RWPE2 (cell line): ENCODE data around the gene WDR38.
A peak's percentile ranks its signal among the peaks of the same experiment; 100 is the strongest.

Experiments
- ATAC-seq: fragments of 200-7000 bp; cut with Tn5 transposase; 3 replicates; pipeline ENCODE4 v1.9.1; 2021; ENCODE audit warnings: low read depth
- DNase-seq: peaks from one replicate; pipeline ENCODE4 v3.0.0-alpha.2; 2020; ENCODE audit warnings: low spot score
- H3K27ac ChIP-seq: fragments of 450-650 bp; 2 replicates; pipeline ENCODE4 v1.5.1; 2017; ENCODE audit warnings: mild to moderate bottlenecking; ENCODE audit not compliant: poor library complexity, severe bottlenecking
- H3K27me3 ChIP-seq: fragments of 250-450 bp; sonication (Bioruptor Pico); 2 replicates; pipeline ENCODE4 v1.5.1; 2021; ENCODE audit warnings: mild to moderate bottlenecking, moderate library complexity; ENCODE audit not compliant: insufficient read depth, poor library complexity, severe bottlenecking
- H3K36me3 ChIP-seq: fragments of 250-450 bp; sonication (Bioruptor Pico); 2 replicates; pipeline ENCODE4 v1.5.1; 2020; ENCODE audit warnings: low read depth, mild to moderate bottlenecking, moderate library complexity
- H3K4me1 ChIP-seq: fragments of 250-450 bp; sonication (Bioruptor Pico); 2 replicates; pipeline ENCODE4 v1.5.1; 2021; ENCODE audit warnings: mild to moderate bottlenecking, moderate library complexity; ENCODE audit not compliant: insufficient read depth, poor library complexity, severe bottlenecking
- H3K4me3 ChIP-seq: fragments of 250-450 bp; sonication (Bioruptor Pico); 2 replicates; pipeline ENCODE4 v1.5.1; 2021; ENCODE audit warnings: mild to moderate bottlenecking, moderate library complexity; ENCODE audit not compliant: severe bottlenecking
- H3K9me3 ChIP-seq: fragments of 250-450 bp; sonication (Bioruptor Pico); 2 replicates; pipeline ENCODE4 v1.5.1; 2021; ENCODE audit warnings: mild to moderate bottlenecking, moderate library complexity; ENCODE audit not compliant: severe bottlenecking
- TF ChIP-seq, protein P1 (sequence below): fragments of 450-650 bp; IDR thresholded peaks from one replicate; pipeline ENCODE4 v1.5.1; 2017; ENCODE audit warnings: mild to moderate bottlenecking, moderate library complexity; ENCODE audit not compliant: poor library complexity, severe bottlenecking

Gene WDR38

DNA sequence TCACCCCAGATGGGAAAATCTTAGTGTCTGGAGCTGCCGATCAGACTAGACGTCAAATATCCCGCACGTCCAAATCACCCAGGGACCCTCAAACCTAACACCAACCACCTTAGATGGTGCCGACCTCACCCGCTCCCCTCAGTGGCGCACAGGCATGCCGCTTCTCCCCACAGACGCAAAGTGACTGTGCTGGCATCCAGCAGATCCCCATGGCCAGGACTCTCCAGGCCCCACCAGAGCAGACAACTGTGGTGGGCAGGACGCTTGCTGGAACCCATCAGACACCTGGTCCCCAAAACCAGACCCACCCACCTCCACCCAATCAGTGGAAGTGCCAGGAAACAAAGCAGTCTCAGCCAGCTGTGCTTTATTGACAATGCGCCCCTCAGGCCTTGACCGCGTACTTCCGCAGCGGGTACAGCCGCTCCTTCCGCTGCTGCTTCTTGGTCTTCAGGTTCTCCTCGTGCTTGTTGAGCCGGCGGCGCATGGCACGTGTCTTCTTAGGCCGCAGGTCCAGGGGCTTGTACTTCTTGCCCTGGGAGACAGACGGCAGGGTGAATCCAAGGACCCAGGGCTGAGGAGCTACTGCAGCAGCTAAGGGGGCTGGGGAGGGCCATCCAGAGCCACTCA is 4.4 kb downstream of the WDR38 start:
- no peaks in the 10 kb centered on the region for H3K4me1 ChIP-seq
- no peak overlapping the region for H3K27ac ChIP-seq
- no peak for DNase-seq
- ATAC-seq, result no peak
- peaks cover 47% of the 10 kb centered on the region for H3K36me3 ChIP-seq
- H3K27me3 ChIP-seq, result no peaks in the 10 kb centered on the region
- TF ChIP-seq, protein P1, sequence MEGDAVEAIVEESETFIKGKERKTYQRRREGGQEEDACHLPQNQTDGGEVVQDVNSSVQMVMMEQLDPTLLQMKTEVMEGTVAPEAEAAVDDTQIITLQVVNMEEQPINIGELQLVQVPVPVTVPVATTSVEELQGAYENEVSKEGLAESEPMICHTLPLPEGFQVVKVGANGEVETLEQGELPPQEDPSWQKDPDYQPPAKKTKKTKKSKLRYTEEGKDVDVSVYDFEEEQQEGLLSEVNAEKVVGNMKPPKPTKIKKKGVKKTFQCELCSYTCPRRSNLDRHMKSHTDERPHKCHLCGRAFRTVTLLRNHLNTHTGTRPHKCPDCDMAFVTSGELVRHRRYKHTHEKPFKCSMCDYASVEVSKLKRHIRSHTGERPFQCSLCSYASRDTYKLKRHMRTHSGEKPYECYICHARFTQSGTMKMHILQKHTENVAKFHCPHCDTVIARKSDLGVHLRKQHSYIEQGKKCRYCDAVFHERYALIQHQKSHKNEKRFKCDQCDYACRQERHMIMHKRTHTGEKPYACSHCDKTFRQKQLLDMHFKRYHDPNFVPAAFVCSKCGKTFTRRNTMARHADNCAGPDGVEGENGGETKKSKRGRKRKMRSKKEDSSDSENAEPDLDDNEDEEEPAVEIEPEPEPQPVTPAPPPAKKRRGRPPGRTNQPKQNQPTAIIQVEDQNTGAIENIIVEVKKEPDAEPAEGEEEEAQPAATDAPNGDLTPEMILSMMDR, result no peak
- no peaks in the 10 kb centered on the region for H3K9me3 ChIP-seq
- no peak overlapping the region for H3K4me3 ChIP-seq

DNA sequence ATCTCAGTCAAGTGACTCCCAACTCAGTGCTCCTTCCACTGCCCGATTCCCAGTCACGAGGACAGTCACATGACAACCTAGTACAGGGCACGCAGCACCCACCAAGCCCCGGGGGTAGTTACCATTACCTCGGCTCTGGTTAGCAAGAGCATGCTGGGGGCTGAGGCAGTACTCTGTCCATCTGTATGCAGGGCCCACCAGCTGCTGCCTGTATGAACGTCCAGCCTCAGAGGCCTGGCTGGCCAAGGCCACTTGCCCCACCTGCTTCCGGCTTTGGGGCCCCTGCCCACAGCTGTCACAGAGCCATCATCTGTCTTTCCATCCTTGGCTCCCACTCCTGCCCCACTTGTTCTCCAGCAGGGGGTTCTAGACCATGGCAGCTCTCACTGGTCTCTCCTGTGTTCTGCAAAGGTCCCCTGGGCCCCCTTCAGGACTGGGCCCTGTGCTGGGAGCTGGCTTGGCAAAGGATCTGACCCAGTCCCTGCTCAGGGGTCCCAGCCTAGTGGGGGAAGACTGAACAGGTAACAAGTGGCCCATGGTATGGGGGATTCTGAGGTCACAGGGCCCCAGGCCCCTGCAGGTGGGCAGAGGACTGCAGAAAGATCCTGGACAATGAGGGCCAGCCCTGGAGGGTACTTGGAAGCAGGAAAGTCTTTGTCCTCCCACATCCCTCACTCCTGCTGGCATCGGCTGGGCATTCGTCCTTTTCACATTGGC is 5.2 kb downstream of the WDR38 start:
- H3K4me1 ChIP-seq, result peaks cover 6% of the 10 kb centered on the region
- TF ChIP-seq, protein P1, result no peak
- H3K36me3 ChIP-seq, result peaks cover 47% of the 10 kb centered on the region
- no peaks in the 10 kb centered on the region for H3K27me3 ChIP-seq
- no peak overlapping the region for H3K4me3 ChIP-seq
- ATAC-seq (no peak), DNase-seq (no peak)
- no peak overlapping the region for H3K27ac ChIP-seq
- H3K9me3 ChIP-seq, result no peaks in the 10 kb centered on the region

DNA sequence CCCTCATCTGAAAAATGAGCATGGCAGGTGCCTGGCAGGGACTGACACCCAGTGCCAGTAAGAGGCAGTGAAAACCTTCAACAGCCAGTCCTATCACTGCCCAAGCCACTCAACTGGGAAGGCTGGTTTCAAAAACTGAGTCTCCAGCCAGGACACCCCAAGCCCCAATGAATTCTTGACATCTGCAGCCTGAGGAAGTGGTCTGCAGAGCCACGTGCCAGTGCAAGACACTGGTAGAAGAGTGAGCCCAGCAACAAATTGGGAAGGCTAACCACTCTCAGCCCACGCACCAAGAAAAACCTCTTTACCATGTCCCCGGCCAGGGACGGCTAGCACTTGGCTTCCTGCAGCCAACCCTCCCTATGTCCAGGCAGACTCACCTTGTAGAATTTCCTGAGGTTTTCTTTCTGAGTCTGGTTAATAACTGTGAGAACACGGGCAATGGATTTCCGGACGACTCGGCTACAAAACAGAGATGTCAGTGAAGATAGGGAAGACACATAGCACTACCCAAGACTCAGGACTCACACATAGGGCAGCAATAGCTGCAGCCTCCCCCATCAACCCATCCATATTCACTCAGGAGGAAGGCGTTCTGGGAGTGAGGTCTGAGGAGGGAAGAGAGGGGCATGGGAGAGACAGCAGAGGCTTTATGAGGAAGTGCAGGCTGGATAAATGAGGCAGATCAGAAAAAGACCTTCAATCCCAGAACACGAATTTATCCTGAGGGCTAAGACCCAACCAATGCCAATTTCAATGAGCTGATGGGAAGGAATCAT is 6.7 kb downstream of the WDR38 start:
- Histone ChIP-seq H3K27ac (peak overlapping the region; percentile 78), H3K4me1 (peaks cover 9% of the 10 kb centered on the region), H3K9me3 (no peaks in the 10 kb centered on the region), H3K27me3 (no peaks in the 10 kb centered on the region), H3K36me3 (peaks cover 47% of the 10 kb centered on the region), H3K4me3 (peak overlapping the region; percentile 94)
- TF ChIP-seq, protein P1, result no peak
- ATAC-seq (no peak), DNase-seq (no peak)

DNA sequence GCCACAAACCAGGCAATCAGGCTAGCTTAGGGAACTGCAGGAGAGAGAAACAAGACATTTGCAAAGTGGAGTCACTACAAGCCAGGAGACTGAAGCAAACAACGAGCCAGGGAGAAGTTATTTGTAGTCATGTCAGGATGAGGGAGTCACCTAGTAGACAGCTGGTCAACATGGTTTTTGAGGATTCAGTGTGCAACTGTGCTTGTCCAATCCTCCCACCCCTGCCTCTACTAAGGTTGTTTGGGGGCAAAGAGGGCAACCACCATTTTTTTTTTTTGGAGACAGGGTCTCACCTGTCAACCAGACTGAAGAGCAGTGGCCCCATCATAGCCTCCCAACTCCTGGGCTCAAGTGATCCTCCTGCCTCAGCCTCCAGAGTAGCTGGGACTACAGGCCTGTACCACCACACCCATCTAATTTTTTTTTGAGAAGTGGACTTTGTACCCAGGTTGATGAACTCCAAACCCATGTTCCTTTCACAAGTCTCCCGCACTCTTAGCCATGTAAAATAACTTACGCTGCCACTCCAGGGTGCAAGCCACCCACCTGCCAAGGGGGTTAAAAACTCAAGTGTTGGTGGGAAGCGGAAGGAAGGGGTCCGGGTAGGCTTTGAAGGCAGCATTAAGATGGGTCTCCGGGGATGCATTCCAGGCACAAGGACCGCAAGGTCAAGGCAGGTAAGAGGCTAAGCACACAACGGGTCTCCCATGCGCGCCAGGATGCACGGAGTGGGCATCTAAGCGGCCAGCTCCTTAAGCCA is 7.5 kb downstream of the WDR38 start:
- H3K4me3 ChIP-seq, result peak overlapping the region; percentile 94
- H3K4me1 ChIP-seq, result peaks cover 9% of the 10 kb centered on the region
- ATAC-seq (no peak), DNase-seq (no peak)
- no peaks in the 10 kb centered on the region for H3K27me3 ChIP-seq
- peak overlapping the region; percentile 78 for H3K27ac ChIP-seq
- no peaks in the 10 kb centered on the region for H3K9me3 ChIP-seq
- TF ChIP-seq, protein P1, result no peak
- peaks cover 47% of the 10 kb centered on the region for H3K36me3 ChIP-seq
